CD4-positive, alpha-beta T cell treated with Interleukin-2 at 100 ng/mL for 4 hours (primary cell): ENCODE data around the gene SLC12A4.
A peak's percentile ranks its signal among the peaks of the same experiment; 100 is the strongest.

ENCODE experiments used
- DNase-seq: peaks from one replicate; pipeline ENCODE4 v3.0.0-alpha.2; 2020; ENCODE audit warnings: low spot score

The SLC12A4 gene

DNA sequence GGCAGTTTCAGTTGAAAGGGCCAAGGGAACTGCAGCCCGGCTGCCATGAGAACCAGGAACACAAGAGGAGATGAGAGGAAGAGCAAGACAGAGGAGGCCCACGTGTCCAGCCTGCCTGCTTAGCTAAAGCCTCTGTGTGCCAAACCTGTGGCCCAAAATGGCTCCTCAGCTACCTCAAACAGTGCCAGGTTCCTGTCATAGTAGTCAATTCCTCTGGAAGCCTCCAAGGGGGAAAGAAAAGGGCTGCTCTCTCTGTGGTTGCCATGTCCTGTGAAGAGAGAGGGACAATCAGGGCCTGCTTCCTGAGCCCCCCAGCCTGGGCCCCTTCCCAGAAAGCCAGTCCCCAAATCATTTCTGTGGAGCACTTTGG lies 5.2 kb downstream of the SLC12A4 start:
- DNase-seq, result no peak

DNA sequence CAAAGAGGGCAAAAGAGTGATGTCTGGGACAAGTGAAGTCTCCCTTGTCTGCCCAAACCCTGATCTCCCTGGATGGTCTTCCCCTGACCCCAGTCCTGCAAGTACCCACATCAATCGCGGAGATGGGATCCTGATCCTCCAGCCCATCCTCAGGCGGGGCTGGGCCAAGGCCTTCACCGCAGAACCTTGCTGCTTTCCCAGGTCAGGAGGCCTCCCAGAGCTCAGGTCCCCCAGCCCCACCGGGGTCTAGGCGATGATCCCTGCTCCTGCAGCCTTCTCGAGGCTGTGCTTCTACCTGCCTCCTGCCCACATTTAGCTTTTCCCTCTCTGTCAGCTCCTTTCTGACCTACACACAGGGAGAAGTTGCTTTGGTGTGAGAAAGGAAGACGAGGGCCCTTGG lies 6.3 kb downstream of the SLC12A4 start:
- DNase-seq, result no peak

DNA sequence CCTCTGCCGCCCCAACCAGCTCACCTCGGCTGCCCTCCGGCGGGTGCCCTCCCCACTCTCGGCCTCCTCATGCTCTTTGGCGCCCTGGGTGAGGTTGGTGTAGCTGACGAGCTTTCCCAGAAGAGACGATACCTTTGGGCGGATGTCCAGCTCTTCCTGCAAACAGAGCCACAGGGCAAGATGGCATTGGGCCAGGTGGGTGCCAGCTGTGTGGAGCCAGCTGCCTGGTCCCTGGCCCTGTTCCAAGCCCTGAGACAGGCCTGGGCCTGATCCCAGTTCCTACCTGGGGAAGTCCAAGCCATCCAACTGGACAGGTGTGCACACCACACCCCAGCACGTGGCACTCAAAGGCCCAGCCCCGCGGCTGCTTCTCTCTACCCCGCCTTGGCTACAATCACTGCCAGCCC lies 6.9 kb downstream of the SLC12A4 start:
- DNase-seq, result no peak

DNA sequence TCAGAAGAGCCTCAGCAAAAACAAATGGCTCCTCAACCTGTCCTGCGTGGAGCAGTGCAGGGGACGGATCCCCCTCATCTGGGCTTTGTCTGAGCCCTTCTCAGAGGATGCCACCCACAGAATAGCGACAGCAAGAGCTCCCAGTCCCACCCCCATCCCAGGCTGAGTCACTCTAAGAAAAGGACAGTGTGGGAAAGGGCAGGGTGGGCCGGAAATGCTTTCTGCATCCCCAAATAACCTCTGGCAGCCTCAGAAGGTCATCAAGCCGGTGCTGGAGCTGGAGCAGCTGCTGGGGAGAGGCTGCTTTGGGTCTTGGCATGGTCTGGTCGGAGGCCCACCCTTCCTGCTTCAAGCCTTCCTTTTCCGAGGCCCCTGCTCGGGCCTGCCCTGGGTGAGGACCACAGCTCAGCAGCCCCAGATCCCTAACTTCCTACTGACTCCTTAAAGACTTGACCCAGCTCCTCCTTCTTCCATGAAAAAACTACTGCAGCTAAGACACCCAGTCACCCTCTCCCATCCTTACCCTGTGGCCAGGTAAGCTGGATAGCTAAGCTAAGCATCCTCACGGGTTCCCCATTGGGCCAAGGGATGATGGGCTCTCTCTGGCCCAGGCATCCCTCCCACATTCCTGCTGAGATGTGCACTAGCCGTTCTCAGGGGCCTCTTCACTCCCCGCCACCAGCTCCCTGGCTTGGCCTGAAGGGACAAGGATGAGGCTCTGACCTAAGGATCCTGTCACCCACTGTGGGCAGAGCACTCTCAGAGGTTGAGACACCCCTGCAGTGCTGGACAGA lies 8.7 kb downstream of the SLC12A4 start:
- DNase-seq, result no peak

DNA sequence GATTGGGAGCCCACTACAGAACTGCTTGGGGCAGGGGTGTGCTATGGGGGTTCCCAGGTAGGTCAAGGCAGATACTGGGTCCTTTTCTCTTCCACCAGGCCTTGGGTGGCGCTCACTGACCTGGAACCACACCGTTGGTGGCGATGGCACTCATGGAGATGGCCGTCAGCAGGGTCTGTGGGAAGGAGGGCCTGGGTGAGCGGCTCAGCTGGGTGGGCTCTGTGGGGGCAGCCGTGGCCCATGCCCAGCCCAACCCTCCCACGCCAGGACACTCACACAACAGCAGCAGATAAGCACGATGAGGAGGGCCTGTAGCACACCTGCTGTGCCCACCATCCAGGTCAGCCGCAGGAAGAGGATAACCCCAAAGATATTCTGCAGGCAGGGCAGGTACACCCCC lies 10.8 kb downstream of the SLC12A4 start:
- DNase-seq, result no peak

DNA sequence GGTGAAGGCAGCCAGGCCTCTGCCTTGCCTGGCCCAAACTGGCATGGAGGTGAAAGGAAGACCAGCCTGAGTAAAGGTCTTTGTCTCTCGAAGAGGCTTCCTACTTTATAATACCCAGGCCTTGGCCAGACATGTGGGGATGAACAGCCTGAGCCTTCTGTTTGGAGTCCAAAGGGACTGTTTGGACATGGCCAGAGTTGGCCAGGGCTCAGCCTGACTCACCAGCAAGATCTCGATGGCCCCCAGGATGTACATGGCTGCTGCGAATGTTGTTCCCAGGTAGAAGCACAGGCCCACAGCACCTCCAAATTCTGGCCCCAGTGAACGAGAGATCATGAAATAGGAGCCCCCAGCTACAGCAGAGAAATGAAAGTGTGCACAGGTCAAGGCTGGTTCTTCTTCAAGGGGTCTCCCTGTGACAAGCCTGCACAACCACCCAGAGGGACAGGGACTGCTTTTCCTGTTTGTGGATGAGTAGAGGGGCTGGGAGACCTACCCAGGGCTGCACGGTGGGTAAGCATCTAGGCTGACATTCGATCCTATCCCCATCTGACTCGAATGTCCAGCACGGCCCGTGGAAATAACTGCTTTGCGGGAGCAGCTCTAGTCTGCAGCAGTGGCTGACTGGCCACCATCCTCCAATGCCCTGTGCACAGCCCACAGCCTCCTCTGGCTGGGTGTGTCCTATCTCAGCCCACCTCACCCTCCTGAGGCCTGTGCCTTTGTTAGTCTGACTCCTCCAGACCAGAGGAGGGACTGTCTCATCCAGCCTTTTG lies 13.8 kb downstream of the SLC12A4 start:
- no peak for DNase-seq

DNA sequence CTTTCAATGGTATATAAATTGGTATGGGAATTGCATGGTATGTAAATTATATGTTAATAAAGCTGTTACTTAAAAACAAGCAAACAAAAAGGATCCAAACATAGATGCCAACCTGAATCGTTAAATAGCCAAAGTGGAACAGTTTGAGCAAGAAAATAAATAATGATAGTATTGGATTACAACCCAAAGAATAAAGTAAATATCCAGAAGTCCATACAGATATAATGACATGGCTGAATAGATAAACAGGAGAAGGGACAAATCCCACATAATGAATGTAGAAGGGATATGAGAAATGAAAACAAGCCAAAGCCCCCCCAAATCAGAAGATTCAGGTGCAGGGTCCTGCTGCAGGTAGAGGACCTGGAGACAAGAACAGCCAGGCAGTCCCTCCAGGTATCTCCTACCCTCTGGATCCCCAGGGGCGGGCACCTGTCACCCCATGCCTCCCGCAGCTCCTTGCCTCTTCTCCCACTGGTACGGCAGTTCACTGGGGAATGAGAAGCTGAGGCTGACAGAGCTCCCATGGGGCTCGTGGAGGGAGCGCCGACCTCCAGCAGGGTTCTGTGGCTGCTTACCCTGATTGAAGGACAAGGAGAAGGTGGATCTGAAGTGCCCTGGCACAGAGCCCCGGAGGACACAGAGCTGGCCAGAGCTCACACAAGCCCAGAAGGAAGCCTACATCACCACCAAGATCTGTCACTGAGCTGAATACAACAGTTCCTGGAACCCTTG lies 14.6 kb downstream of the SLC12A4 start:
- DNase-seq, result no peak

DNA sequence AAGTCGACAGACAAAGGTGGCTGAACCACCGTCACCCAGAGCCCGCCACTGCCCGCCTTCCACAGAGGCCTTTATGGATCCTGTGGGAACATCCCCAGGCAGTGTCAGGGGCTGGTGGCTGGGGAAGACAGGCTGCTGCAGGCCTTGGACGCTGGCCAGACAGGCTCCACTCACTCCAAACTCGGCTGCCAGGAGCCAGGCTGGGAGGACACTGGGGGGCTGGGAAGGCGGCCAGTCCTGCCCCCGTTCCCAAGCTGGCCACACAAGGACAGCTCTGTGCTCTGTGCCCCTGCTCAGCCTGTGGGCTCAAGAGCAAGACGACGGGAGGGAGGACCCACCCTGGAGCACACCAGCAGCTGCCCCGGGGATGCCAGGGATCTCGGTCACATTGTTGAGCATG lies 17.0 kb downstream of the SLC12A4 start:
- DNase-seq, result no peak

DNA sequence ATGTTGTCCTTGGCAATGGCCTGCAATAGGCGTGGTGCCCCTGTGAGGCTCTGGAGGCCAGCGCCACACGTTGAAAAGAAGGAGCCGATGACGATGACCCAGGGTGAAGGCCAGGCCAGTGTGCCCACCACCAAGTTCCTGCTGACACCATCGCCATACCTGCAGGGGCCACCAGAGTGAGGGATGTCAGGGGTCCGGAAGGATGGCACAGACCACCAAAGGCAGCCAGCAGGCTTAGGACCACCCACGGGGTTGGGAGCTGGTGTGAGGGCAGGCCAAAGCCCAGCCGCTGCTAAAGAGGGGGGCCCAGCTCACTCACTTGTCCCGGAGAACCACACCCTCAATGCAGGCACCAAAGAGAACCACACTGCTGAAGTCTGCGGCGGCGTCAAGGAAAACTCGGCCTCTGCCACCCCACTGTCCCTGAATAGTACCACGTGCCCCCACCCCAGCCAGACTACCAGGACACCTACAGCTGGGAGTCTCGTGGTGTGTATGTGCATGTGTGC lies 18.0 kb downstream of the SLC12A4 start:
- DNase-seq, result no peak

DNA sequence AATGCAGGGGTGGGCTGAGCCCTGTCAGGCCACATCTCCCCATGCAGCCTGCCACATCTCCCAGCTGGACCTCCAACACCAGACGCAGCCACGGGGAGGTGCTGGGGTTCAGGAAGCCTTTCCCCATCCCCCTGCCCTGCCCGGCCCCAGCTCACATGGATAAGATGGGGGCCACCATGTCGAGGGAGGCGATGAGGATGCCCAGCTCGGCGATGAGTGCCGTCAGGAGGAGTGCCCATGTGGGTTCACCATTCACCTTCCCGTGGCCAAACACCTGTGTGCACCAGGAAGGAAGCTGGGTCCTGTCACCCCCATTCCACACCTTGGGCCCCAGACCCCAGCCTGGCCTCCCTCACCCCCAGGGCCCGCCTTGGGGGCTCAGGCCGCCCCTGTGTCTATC lies 18.8 kb downstream of the SLC12A4 start:
- DNase-seq, result no peak

DNA sequence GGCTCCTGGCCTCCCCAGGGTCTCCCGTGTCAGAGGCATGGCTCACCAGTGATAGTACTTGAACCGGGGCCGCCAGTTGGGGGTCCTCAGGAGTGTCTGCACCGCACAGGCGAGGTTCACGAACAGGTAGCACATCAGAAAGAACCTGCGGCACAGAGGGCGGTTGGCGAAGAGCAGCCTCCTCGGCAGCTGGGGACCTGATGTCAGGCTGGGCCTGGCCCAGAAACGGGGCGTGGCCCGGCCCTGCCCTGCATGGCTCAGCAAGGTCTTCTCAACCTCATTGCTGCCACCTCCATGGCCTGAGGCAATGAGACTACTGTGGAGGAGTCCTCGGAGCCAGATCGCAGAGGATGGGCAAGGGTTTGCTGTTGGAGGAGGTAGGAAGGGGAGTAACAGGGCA lies 20.4 kb downstream of the SLC12A4 start:
- DNase-seq, result no peak

DNA sequence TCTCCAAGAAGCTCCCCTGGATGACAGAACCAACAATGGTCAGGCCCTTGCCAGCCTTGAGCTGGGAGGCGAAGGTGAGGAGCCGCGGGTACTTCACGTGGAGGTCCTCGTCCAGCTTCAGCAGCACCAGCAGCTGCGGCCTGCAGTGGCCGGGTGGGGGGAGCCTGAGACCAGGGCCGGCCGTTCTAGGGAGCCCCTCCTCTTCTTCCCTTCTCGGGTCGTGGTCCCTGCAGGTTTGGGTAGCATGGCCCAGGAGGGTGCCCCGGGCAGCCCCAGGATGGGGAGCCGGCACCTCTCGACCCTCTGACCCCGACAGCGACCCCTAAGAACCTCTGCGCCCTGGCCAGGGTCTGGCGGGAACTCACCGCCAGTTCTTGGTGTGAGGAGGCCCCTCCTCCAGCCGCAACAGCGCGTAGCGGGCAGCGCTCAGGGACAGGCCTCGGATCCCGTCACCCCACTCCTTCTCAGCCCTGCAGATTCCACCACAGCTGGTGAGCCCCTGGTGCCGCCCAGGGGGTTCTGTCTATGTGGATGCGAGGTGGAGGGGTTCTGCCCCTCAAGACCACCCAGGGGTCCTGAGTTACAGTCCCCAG lies 21.4 kb downstream of the SLC12A4 start:
- no peak for DNase-seq

DNA sequence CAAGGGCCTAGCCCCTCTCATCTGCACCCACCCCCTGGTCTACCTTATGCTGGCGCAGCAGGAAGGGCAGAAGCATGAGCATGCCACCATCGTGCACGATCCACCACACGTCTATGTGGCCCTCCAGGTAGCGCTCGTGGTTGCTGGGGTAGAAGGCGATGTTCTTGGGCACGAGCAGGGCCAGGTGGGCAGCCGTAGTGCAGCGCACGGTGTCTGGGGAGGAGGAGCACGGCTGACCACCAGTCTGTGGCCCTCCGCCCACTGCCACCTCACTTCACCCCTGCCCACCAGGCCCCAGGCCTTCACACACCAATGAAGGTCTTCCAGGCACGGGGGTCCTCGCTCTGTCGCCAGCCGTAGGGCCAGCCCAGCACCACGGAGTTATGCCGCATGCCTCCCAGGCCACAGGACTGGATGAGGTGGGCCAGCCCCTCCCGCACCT lies 22.3 kb downstream of the SLC12A4 start:
- DNase-seq, result no peak

DNA sequence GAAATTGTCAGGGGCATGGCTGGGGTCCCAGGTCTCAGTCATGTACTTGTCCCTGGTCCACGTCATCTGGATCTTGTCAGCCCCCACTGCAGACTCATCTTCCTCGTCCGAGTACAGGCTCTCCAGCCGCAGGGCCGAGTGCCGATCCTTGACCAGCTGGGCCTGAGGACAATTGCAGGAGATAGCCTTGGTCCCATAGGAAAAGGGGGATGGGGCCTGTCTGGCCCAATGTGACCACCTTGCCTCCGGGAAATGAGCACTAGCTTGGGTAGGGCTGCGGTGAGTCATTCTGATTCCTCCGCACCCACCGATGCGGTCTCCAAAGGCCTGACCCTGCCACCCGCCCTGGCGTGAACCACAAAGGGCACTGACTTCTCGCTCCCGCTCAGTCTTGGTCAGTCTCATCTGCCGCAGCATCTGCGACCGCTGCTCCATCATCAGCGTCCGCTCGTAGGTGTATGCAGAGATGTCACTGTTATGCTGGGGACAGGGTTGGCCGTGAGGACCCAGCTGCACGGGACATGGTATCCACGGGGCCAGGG lies 23.0 kb downstream of the SLC12A4 start:
- DNase-seq, result no peak

DNA sequence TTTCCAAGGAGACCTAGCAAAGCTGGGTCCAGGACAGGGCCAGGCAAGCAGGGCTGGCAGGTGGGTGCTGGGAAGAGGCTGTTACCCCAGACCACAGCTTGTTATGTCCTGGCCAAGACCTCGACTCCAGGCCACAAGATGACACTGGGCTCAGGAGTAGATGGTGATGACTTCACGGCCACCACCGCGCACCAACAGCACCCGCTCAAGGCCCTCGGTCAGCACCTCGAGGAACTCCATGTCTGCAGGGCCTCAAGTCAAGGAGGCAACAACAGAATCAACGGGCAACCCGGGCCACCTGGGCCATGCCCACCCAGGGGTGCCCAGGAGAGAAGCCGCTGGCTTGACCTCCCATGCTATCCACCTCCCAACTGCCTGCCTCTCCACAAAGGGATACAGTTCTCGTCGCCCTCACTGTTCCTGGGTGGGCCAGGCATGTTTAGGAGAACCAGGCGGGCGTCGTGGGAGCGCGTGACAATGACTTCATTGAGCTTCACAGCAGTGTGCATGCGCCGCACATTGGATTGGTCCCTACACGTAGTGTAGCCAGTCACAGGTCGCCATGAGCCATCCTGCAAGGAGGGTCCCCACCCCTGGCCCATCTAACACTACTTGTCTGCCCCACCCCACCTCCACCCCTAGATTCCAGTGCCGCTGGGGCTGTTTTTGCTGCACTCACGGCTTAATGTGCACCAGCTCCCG lies 23.6 kb downstream of the SLC12A4 start:
- no peak for DNase-seq

DNA sequence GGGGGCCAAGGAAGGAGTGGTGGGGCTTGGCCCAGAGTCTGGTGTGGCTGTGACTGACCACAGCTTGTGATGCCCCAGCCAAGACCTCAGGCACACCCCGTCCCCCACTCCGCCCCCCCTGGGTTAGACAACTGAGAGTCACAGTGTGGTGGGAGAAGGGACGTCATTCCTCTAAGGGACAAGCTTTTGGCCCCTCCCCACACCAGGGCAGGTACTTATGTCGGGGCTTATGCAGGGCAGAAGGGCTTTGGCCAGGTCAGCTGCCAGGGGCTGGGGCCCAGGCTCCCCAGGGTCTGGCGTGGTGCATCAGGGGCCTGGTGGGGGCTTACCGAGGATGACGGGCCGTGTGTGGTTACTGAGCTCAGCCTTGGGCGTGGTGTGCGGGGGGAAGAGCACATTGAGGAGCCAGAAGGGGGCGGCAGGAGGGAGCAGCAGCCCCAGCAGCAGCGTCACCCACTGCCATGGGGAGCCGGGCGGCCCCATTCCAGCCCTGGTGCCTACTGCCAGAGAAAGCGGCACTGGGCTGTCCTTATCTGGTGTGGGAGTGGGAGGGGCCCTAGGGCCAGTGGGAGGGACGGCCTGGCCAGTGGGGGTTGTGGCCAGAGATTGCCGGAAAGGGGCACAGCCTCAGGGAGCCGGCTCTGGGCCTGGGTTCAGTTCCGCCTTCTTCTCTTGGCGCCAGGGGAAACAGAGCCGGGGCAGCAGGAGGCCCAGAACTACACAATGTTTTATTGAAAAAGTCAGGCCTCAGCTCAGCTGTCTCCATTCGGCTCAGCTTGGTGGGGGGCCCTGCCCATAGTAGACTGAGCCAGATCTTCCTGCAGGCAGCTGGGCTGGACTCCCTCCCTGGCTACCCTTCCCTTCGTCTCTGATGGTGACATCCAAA lies 24.6 kb downstream of the SLC12A4 start, which contains the start of gene LCAT:
TSS of gene LCAT (minus strand) at position 502 of the 886 bp plus-strand sequence. CDS start at position 483, 19 bp downstream.
- no peak for DNase-seq

DNA sequence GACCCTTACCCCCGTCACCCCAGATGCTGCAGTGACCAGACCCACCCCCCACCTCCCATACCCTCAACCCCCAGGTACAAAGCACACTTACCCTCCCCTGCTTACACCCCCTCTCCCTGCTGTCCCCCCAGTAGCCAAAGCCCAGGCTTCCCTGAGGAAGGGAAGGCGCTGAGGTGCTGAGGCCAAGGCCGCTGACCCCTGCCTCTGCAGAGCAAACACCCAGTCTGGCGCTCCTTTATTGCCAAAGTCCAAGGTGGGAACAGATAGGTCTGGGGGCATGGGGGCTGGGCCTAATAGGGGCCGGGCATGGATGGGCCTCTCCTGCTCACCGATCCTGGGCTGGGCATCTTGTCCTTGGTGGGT lies 25.2 kb downstream of the SLC12A4 start:
- no peak for DNase-seq

DNA sequence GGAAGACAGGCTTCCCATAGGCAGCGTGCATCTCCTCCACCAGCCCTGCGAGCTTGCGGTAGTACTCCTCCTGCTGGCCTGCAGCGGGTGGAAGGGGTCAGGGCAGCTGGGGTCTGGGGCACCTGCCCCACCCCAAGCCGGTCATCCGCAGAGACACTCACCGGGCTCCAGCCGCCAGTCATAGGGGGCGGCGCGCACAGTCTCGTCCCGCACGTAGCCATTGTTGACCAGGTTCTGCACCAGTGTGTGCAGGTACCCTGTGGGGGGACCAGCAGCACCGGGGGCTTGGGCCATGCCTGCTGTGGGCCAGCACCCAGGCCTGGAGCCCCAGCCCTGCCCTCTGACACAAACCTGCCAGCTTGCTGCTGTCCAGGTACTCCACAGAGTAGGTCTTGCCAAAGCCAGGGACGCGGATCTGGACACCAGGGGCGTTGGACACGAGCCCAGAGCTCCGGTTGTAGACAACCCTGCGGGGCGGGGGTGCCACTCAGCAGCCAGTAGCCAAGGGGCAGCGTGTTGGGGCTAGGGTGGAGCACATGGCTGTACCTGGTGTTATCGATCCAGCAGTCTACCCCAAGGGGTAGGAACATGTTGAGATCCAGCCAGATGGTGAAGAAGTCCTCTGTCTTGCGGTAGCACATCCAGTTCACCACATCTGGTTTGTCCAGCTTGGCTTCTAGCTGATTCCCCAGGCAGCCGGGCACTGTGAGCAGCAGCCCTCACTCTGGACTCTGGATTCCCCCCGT lies 25.8 kb downstream of the SLC12A4 start:
- no peak for DNase-seq

DNA sequence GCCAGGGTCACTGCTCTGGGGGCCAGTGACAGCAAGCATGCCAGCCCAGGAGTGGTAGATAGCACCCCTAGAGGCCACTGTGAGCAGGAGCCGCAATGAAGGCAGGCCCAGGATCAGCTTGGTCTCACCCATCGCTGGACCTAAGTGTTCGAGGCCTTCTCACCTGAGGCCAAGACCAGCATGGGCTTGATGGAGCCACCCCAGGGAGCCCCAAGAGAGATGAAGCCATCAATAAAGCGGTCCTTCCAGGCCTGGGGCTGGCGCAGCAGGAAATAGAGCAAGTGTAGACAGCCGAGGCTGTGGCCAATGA lies 26.3 kb downstream of the SLC12A4 start:
- DNase-seq, result peak; percentile 32
